G401 (cell line): ENCODE data around the gene KEL. TPM values are rescaled to one million over a fixed set of nuclear protein-coding genes. Genes with fewer than 3 reads are reported as not detected.

Experiments used
- DNase-seq: peaks from one replicate; pipeline ENCODE4 v3.0.0-alpha.2; 2015; ENCODE audit warnings: low spot score
- in situ Hi-C: cut with HindIII; loops from 2 replicates; pipeline ENCODE4 v1.10.0; 2016; ENCODE audit warnings: low sequenced_read_pairs, mixed read lengths
- total RNA-seq: library from RNA; depleted of rRNA; stranded (reverse); fragments of >200 nt; shearing (Covaris generic); gene quantifications from 2 replicates; pipeline ENCODE4 v1.2.3, GENCODE V29; 2014

Gene KEL
- total RNA-seq, 1 experiment from 2014 or later = not detected

DNA sequence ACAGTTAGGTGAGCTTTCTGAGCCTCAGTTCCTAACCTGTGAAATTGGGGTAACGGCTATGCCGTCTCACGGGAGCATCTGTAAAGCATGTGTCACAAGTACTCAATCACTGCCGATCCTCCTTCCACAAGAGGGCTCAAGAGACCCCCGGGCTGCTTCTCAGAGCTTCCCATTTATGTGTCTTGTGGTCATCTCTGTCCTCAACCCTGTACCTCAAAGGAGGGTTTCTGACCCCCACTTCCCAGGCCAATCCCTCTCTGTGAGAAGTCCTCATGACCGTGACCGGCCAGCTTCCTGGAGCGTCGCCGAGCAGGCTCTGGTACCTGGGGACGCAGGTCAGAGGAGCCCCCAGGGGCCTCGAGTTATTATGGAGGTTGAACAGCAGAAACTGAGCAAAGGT lies 28.1 kb downstream of the KEL start:
- in situ Hi-C loops = no loop called here

DNA sequence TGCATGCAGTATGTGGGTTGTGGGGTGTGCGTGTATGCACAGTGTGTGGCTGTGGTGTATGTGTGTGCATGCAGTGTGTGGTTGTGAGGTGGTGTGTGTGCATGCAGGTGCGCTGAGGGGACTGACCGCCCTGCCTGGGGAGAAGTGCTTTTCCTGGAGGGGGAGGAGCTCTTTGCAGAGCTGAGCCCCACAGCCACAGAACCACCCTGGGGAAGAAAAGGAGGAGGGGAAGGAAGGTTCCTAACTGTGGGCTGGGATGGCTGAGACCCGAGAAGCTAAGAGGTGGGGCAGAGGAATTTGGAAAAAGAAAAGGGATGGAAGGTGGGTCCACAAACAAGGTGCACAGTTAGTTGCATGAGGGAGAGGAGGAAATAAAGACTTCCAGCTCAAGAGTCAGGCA lies 28.5 kb downstream of the KEL start, which contains the start of gene TRPV5:
Gene TRPV5 (minus strand): TSS at position 123 of the 400 bp plus-strand sequence. CDS start 287 bp downstream, outside the sequence.
- no peak for DNase-seq
- in situ Hi-C loops = no loop called here

More for the DNA sequence above, 28.1 kb downstream of the KEL start:
- DNase-seq = no peak

DNA sequence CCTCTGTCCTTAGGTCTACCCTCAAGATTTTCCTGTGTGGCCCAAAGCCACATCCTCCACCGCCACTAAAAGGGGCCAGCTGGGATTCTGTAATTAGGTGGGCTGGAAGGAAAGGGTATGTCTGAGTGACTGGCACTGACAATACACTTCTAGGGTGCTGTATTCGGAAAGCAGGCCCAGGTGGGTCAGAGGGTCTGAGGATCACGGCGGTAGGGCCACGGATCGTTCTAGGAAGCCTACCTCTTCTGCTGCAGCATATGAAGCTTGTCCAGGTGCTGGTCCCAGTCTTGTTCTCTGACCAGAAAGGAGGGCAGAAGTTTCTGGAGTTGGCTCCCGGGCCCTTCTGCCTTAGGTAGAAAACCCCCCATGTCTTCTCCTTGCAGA lies 29.1 kb downstream of the KEL start:
- in situ Hi-C loops = no loop called here
- no peak for DNase-seq

DNA sequence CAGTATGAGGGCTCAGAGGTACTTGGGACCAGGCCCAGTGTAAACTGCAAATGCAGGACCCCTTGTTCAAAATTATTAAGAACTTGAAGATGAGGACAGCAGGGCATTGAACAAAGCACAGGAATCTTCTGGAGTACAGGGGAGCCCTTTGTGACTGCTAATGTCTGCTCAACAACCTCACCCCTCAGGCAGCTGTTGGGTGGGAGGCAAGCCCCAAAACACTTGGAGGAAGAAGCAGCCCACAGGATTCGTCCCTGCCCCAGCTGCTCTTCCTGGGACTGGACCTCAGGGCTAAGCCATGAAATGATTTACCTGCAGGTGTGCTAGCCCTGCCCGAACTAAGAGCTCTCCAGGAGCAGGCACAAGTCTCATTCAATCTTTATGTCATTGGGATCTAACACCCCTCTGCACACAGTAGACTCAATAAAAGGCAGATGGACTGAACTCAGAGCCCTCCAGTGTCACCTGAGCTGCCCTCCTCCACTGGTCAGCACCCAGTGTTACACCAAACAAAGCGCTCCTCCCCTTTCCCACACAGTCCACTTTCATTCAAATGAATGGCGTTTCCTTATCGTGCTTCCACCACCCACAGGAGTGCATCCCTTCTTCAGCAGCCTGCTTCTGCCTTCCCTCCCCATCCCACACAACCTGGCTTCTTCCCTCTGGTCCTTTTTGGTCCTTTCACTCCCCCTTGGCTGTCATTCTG lies 29.6 kb downstream of the KEL start:
- in situ Hi-C loops = no loop called here
- no peak for DNase-seq

DNA sequence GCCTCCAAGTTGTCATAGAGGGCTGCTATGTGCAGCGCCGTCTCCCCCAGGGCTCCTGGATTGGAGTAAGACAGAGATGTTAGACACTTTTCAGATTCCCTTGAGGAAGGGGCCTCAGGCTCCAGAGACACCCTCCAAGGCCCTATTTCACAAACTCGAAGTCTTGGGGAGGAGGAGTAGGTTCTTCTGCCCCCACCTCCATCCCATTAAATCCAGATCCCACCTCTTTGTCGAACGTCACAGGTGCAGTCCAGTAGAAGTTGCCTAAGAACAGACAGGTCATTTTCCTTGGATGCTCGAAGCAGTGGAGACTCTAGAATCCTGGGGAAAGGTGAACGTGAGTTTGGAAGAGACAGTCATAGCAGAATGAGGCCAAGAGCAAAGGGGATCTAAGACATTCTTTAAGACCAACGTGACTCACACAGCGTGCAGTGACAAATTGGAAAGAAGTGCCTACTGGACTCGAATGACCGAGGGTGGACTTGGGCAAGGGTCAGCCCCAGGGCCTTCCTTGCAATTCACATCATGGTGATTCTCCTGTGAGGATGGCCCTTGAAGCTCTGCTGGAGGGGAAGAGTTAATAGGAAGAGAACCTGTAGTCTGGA lies 31.9 kb downstream of the KEL start:
- in situ Hi-C loops = no loop called here
- no peak for DNase-seq

DNA sequence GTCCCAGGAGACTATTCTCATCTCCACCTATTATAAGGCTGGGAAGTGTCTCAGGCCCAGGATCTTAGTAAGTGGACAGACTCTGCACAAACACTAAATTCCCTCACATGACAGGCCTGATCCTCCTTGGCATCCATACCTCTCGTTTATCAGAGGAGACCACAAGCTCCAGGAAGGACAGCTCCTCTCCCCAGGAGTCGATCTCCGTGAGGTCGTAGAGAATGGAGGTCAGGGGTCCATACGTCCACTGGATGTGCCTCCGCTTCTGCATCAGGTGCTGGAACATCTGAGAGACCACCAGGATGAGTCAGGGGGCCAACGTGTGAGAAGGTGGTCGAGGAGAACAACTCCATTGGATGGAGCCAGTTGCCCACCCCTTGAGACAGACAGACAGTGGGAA lies 34.2 kb downstream of the KEL start:
- in situ Hi-C loops = no loop called here
- DNase-seq = no peak

DNA sequence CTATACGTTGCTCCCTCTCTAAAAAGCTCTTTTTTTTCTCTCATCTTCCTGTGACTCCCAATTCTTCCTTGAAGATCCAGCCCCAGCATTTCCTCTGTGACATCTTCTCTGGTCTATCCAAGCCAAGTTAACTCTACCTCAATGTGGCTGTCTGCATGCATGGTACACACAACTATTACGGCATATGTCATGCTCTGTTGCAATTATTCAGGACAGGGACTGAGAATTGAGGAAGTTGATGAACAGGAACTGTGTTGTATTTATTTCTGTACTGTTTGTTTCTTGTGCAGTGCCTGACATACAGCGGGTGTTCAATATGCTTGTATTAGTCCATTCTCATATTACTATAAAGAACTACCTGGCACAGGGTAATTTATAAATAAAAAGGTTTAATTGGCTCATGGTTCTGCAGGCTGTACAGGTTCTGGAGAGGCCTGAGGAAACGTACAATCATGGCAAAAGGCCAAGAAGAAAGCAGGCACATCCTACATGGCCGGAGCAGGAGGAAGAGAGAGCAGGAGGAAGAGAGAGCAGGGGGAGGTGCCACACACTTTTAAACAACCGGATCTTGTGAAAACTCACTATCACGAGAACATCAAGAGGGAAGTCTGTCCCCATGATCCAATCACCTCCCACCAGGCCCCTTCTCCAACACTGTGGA lies 34.9 kb downstream of the KEL start:
- in situ Hi-C loops = no loop called here
- no peak for DNase-seq

DNA sequence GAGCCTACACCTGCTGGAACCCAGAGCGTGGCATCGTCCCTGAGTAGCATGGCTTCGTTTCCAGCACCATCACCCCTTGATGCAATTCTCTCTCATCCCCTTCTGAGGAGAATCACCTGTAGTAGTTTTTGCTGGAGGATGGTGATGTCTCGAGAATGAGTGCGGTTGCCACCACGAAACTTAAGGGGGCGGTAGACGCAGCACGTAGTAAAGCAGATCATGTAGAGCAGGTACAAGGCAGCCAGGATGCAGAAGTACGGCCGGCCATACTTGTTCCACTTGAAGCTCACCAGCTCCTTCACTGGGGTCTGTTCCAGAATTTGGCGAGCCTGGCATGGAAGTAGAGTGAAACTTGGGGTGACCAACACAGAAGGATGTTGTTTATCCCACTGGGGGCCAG lies 36.8 kb downstream of the KEL start:
- in situ Hi-C loops = no loop called here
- no peak for DNase-seq

DNA sequence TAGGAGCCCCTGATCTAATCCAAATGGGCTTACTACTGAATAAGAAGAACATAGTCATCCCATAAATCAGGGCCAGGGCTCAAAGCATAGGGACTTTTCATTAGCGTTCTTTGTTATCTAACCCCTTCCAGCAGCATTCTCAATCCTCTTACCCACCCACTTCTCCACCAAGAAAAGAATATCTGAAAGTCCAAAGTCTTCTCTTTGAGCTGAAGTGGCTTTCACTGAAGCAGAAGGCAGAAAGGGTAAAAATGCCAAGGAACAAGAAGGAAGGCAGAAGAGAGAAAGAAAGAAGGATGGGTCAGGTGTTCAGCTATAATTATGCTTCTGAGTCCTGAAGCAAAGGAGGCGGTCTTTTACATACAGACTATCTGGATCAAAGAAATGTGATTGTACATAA lies 38.8 kb downstream of the KEL start:
- in situ Hi-C loops = no loop called here
- DNase-seq = no peak

DNA sequence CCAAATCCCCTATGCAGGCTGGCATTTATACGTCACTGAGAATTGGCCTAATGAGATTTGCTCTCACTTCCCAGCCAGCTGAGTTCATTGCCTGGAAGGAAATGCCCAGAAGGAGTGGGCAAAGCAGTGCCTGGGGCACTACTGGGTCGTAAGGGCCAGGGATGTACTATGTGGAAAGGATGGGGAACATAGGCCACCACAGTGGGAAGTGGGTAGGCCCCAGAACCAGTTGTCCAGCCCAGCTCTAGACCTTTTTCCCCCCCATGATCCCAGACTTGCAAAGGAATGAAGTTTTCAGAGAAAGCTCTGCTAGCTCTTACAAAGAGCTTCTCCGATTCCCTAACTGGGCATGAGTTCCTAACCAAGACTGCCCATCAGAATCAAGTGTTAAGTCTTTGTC lies 42.5 kb downstream of the KEL start:
- in situ Hi-C loops = no loop called here
- DNase-seq = no peak

DNA sequence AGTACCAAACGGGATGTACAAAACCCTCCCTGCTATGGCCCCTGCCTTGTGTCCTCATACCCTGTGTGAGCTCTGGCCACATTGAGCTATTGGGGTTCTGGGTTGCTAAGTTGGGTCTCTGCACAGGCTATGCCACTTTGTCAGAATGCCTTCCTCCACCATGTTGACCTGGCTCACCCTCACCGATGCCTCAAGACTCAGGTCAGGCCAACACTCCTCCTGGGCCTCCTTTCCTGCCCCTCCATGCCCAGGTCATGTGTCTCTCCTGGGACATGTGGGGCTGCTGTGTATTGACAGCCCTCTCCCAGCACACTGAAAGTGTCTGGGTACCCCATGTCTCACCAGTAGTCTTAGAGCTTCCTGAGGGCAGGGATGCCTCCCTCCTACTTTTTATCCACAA lies 43.3 kb downstream of the KEL start:
- DNase-seq = no peak
- in situ Hi-C loops = no loop called here

DNA sequence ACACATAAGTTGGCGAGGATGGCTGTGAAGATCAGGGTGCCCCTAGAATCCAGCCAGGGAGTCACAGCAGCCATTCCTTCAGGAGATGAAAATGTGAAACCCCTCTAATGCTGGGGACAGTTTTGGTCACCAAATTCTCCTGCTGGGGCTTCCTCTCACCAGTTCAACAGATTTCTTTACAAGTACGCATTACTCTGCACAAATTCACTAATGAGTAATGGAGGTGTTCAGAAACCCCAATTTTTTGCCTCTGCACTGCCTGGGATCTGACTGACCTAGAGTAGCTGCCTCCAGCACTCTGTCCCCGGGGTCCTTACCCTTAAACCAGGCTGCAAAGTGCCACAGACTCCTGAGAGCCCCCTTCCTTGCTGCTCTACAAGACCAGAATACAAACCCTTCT lies 44.7 kb downstream of the KEL start:
- DNase-seq = no peak
- in situ Hi-C loops = no loop called here

DNA sequence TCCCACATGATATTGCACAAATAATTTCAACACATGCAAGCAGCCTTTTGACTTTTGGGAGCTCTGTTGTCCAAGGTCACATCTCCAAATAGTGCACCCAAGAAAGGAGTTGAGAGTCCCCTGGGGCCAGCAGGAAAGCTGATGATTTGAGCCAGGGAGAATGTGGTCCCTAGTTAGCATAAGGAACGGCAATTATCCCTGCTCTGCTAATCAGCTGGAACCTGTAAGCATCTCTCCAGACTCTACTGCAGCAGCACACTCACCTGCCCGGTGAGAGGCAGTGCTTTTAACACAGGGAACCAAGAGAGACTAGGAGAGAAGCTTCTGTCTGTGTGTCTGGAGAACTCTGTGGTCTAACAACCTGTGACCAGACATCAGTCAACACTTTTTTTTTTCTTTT lies 45.7 kb downstream of the KEL start:
- in situ Hi-C loops = no loop called here
- DNase-seq = no peak

DNA sequence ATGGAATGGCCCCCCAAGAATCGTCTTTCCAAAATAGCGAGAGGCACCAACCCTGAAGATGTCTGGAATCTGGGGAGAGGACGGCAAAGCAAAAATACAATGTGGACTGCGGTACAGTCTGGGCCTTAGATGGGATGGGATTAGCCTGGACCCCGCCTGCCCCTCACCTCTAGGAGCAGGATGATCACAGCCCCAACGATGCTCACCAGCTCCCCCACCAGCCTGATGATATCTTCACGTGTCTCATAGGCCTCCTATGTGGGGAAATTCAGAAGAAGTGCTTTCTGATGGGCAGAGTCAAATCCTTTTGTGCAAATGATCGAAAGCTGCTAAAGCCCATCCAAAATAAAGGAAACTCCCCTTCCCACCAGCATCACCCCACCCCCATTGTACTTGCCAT lies 46.8 kb downstream of the KEL start:
- DNase-seq = no peak
- in situ Hi-C loops = no loop called here

DNA sequence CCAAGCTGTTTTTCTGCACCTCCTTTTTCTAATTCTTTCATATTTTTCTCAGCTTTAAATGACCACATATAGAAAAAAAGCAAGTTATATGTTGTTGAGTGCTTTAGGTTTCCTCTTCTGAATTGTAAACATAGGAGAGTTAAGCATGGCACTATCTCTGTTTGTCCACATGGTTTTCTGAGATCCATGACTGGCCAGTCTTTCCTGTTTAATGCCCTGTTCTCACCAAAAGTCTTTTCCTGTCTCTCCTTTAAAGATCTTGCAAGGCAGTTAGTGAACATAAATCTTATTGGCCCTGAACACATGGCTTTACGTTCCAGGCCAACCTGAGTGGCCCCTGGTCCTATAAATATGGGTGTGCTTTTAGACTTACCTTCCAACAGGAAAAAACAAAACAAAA lies 48.0 kb downstream of the KEL start:
- in situ Hi-C loops = no loop called here
- no peak for DNase-seq

DNA sequence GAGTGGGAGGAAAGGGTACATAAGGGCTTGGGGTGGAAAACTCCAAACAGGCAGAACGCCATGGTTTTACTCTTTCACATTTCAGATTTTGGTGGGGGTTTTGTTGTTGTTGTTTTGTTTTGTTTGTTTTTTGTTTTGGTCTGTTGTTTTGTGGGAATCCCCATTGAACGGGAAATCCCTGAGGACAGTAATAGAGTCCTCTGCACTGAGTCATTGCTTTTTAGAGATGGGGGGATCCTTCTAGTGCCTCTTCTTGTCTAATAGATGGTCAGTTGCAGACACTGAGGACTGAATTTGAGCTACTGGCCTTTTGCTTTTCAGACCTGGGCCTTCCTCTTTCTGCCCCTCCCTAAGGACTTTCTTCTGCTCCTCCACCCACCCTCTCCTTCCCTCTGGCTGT lies 48.6 kb downstream of the KEL start:
- DNase-seq = no peak
- in situ Hi-C loops = no loop called here

DNA sequence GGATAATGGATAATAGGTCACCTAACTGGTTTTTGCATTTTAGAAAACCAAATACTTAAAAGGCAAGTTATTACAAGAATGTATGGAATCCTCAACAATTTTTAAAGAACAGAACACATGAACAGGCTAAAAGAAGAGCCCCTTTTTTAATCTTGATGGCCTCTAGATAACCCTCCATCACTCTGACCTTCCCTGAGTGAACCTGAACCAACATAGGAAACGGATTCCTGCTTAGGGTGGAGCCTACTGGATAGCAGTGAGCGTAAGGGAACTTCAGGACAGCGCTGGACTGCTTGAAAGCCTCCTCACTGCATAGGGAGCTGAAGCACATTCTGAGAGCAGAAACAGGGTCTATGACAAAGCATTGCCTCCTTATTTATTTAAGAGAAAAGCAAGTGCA lies 49.1 kb downstream of the KEL start:
- no peak for DNase-seq
- in situ Hi-C loops = no loop called here

DNA sequence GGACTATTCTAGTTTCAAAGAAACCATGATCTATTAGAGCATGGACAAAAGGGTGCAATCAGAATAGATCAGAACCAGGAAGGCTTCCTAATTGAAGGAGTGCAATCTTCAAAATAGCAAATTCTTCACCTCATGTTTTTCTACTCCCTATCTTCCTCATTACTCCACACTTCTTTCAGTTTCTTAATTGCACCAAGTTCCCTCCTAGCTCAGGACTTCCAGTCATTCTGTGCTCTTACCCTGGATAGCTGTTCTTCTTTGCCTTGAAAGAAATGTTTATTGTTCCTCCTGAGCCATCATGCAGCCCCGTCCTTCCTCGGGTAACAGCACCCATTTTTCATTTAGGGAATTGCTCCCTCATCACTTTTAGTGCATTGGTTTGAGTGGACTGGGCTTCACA lies 51.7 kb downstream of the KEL start:
- DNase-seq = no peak
- in situ Hi-C loops = no loop called here

DNA sequence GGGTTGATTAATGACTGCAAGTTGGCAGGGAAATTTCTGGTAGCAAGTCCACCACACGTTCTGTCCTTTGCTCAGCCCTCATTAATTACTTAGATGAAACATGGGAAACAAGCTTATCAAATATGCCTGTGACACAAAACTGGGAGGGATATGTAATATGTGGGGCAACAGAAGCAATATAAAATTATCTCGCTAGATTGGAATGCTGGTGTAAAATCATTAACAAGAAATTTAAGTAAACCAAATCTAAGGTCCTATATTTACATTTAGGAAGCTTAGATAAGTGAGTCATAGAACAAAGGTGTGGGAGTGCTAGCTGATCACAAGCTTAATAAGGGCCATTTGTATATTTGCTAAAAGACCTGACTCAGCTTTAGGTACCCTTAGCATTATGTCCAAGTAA lies 52.1 kb downstream of the KEL start:
- no peak for DNase-seq
- in situ Hi-C loops = no loop called here

DNA sequence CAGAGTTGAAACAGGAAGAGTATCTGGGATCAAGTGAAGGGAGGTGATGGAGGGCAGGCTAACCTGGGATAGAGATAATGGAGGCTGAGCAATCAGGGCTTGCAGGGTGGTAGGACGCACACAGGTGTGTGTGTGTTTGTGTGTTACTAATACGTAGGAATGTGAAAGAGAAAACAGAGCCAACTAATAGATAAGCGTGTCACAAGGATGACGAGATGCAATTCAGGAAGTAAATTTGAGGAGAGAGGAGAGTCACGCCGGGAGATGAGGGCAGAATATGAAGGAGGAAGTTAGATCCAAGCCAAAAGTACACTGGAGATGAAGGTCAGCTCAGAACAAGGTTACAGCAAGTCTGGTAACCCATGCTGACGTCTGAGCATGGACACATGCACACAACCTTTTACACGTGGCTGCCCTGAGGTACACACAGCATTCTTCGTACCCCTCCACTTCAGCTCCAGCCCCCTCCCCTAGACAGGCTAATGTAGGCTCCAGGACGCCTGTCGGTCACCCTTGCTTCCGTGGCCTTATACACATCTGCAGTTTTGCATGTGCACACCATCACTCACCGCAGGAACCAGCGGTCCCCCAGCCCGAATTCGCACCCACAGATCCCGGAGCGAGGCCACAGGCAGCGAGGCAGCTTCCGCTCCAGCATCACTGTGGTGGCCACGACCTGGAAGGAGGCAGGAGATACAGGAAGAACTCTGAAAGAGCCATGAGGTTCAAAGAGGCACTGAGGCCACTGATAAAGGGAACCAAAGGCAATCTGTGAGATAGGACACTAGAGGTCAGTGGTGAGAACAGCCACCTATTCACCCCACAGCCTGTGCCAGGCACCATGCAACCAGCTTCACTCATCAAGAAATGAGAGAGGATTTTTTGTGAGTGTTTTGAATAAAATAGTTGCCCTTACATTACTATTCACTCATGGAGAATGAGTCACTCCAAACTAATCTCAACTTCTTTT lies 53.0 kb downstream of the KEL start:
- in situ Hi-C loops = no loop called here
- no peak for DNase-seq
